HCT116 (cell line): ENCODE measurements around the gene TGM2. TPM values are rescaled to one million over a fixed set of nuclear protein-coding genes. Genes with fewer than 3 reads are reported as not detected.

Experiments
- ATAC-seq: fragments of 200-7000 bp; cut with Tn5 transposase; 2 replicates; pipeline ENCODE4 v1.9.1; 2020; ENCODE audit warnings: mild to moderate bottlenecking, moderate library complexity
- BruUV-seq: library from RNA; stranded (reverse); fragments of 400-500 nt; replicated peaks from 2 replicates; lab custom pipeline; 2021; lab: Mats Ljungman, UMichigan
- CTCF ChIA-PET: fragments of 300-600 bp; sonication (Branson Sonifier 250); formaldehyde crosslinking; loops from one replicate; lab custom pipeline; 2021; ENCODE audit warnings: antibody characterized with exemption; lab: Charles Lee
- POLR2A ChIA-PET: fragments of 300-600, 350-600 bp; sonication (Branson Sonifier 250); formaldehyde crosslinking; loops from one replicate; lab custom pipeline; 2021; ENCODE audit warnings: antibody characterized with exemption; lab: Charles Lee
- RAD21 ChIA-PET, 2 experiments: fragments of 300-600 bp; sonication (Branson Sonifier 250); formaldehyde crosslinking; loops; one replicate each; lab custom pipeline; 2023; ENCODE audit warnings: low total read pairs in 2 of 2; ENCODE audit not compliant: uncharacterized antibody in 2 of 2, unreplicated experiment in 2 of 2, low non-redundant PET in 1 of 2; lab: Charles Lee
- DNase-seq: peaks from one replicate; pipeline ENCODE4 v3.0.0-alpha.2; 2010; ENCODE audit warnings: low read depth, low spot score
- H2AFZ ChIP-seq: fragments of 200-600 bp; shearing (Covaris generic), sonication (generic); 2 replicates; pipeline ENCODE4 v1.6.1; 2017; ENCODE audit warnings: low read depth, mixed run types, mixed read lengths, antibody characterized with exemption, low read length; ENCODE audit not compliant: poor library complexity, severe bottlenecking
- H3K27ac ChIP-seq: 2 replicates; pipeline ENCODE4 v1.5.1; 2012; ENCODE audit warnings: low read depth, low read length
- H3K27me3 ChIP-seq: fragments of 200-600 bp; sonication (generic); 2 replicates; pipeline ENCODE4 v1.6.1; 2016; ENCODE audit warnings: mixed run types, low read length, mixed read lengths; ENCODE audit not compliant: insufficient read depth
- H3K36me3 ChIP-seq, 2 experiments: fragments of 200-500 bp in 1 of 2; fragments of 200-600 bp in 1 of 2; sonication (Bioruptor generic) in 1 of 2; sonication (generic) in 1 of 2; 2 replicates each; pipeline versions ENCODE4 v1.5.1 to v1.6.1; 2014 to 2016; ENCODE audit warnings: low read length in 2 of 2, inconsistent platforms in 1 of 2, mixed read lengths in 1 of 2, mixed run types in 1 of 2; ENCODE audit not compliant: insufficient read depth in 2 of 2, control insufficient read depth in 1 of 2
- H3K4me1 ChIP-seq, 2 experiments: fragments of 200-600 bp in 1 of 2; sonication (generic) in 1 of 2; 2 replicates each; pipeline versions ENCODE4 v1.5.1 to v1.6.1; 2012 to 2017; ENCODE audit warnings: low read length in 2 of 2, inconsistent platforms in 1 of 2, mild to moderate bottlenecking in 1 of 2, mixed read lengths in 1 of 2, mixed run types in 1 of 2, moderate library complexity in 1 of 2; ENCODE audit not compliant: insufficient read depth in 2 of 2, control insufficient read depth in 1 of 2
- H3K4me2 ChIP-seq: fragments of 200-600 bp; sonication (generic); 2 replicates; pipeline ENCODE4 v1.6.1; 2017; ENCODE audit warnings: mixed run types, low read length, mixed read lengths
- H3K4me3 ChIP-seq, 2 experiments: fragments of 200-600 bp in 1 of 2; sonication (generic) in 1 of 2; replicated peaks in 1 of 2; 2 replicates each; pipeline ENCODE4 v1.5.1; 2011 to 2016; ENCODE audit warnings: low read length in 2 of 2, control low read depth in 1 of 2, low read depth in 1 of 2, mild to moderate bottlenecking in 1 of 2, mixed read lengths in 1 of 2, mixed run types in 1 of 2
- H3K79me2 ChIP-seq: fragments of 200-600 bp; sonication (generic); 2 replicates; pipeline ENCODE4 v1.6.1; 2017; ENCODE audit warnings: mild to moderate bottlenecking, mixed run types, low read length, moderate library complexity, mixed read lengths; ENCODE audit not compliant: insufficient read depth
- H3K9ac ChIP-seq: fragments of 200-600 bp; sonication (generic); 2 replicates; pipeline ENCODE4 v1.6.1; 2016; ENCODE audit warnings: low read length, mixed read lengths
- H3K9me2 ChIP-seq: fragments of 200-600 bp; sonication (generic), shearing (Covaris generic); 2 replicates; pipeline ENCODE4 v1.6.1; 2017; ENCODE audit warnings: mixed run types, mild to moderate bottlenecking, moderate library complexity; ENCODE audit not compliant: insufficient read depth
- H3K9me3 ChIP-seq, 2 experiments: fragments of 200-500 bp in 1 of 2; fragments of 200-600 bp in 1 of 2; sonication (Bioruptor generic) in 1 of 2; sonication (generic) in 1 of 2; 2 replicates each; pipeline ENCODE4 v1.6.1; 2014 to 2017; ENCODE audit warnings: low read length in 2 of 2, mixed read lengths in 2 of 2, inconsistent platforms in 1 of 2, low read depth in 1 of 2, mild to moderate bottlenecking in 1 of 2, mixed run types in 1 of 2, moderate library complexity in 1 of 2; ENCODE audit not compliant: control insufficient read depth in 1 of 2, insufficient read depth in 1 of 2
- H4K20me1 ChIP-seq: fragments of 200-600 bp; sonication (generic), shearing (Covaris generic); 2 replicates; pipeline ENCODE4 v1.6.1; 2017; ENCODE audit warnings: mixed run types, mild to moderate bottlenecking, moderate library complexity; ENCODE audit not compliant: insufficient read depth
- EGR1 ChIP-seq: IDR thresholded peaks from 2 replicates; pipeline ENCODE4 v1.6.1; 2012; ENCODE audit warnings: low read depth
- ELF1 ChIP-seq: IDR thresholded peaks from 2 replicates; pipeline ENCODE4 v1.6.1; 2012; ENCODE audit warnings: low read depth, borderline replicate concordance
- FOSL1 ChIP-seq: IDR thresholded peaks from 2 replicates; pipeline ENCODE4 v1.6.1; 2012; ENCODE audit warnings: low read depth
- POLR2A ChIP-seq: IDR thresholded peaks from 2 replicates; pipeline ENCODE4 v1.7.0; 2011; ENCODE audit warnings: borderline replicate concordance; ENCODE audit not compliant: insufficient read depth, insufficient read length; ENCODE audit errors: extremely low read depth
- POLR2AphosphoS5 ChIP-seq: IDR thresholded peaks from 2 replicates; pipeline ENCODE4 v1.6.1; 2011; ENCODE audit warnings: mild to moderate bottlenecking, low read depth, low read length, moderate library complexity
- SIN3A ChIP-seq: IDR thresholded peaks from 2 replicates; pipeline ENCODE4 v1.6.1; 2012; ENCODE audit warnings: low read depth
- SRF ChIP-seq: IDR thresholded peaks from 2 replicates; pipeline ENCODE4 v1.6.1; 2012; ENCODE audit warnings: low read depth
- YY1 ChIP-seq: IDR thresholded peaks from 2 replicates; pipeline ENCODE4 v1.6.1; 2011; ENCODE audit warnings: low read length, low read depth, moderate library complexity, mild to moderate bottlenecking; ENCODE audit not compliant: insufficient replicate concordance; ENCODE audit errors: extremely low read depth
- intact Hi-C: fragments of 100-400 bp; cut with micrococcal nuclease; formaldehyde crosslinking; loops from 2 replicates; pipeline ENCODE4 v1.10.0; 2022
- total RNA-seq: library from RNA; stranded (reverse); gene quantifications from one replicate; pipeline ENCODE4 v1.2.1, GENCODE V29; 2021; ENCODE audit not compliant: unreplicated experiment
- TF ChIP-seq, protein P1 (sequence below): IDR thresholded peaks from 2 replicates; pipeline ENCODE4 v1.6.1; 2012; ENCODE audit warnings: low read depth
- TF ChIP-seq, protein P2 (sequence below), 3 experiments: fragments of 200-600 bp in 1 of 3; sonication (generic) in 1 of 3; IDR thresholded peaks in 2 of 3; conservative IDR thresholded peaks in 1 of 3; 2 replicates each; pipeline ENCODE4 v1.5.1; 2012 to 2017; ENCODE audit warnings: low read depth in 2 of 3, low read length in 2 of 3, antibody characterized with exemption in 1 of 3, borderline replicate concordance in 1 of 3, control low read depth in 1 of 3, mild to moderate bottlenecking in 1 of 3, mixed read lengths in 1 of 3, mixed run types in 1 of 3, moderate library complexity in 1 of 3; ENCODE audit not compliant: insufficient read depth in 1 of 3

Gene TGM2
- total RNA-seq, 1 experiment from 2014 or later = 6.1 TPM

- TF ChIP-seq SRF = no peak
Observed at GRCh38 chr20:38082894-38083293, 82.2 kb downstream of the TGM2 start (continued).

- BruUV-seq = no TSS peak
- H3K4me3 ChIP-seq = no peak overlapping the region
- POLR2A ChIA-PET = no interaction called here
- no peak overlapping the region for H3K27ac ChIP-seq
- peaks cover 3 to 6% of the 10 kb centered on the region in 2 experiments; a peak in 2 of 4 replicates for H3K36me3 ChIP-seq
- no peak overlapping the region for H3K9ac ChIP-seq
- H4K20me1 ChIP-seq = no peaks in the 10 kb centered on the region
- H2AFZ ChIP-seq = no peak overlapping the region
- RAD21 ChIA-PET = no interaction called here
- ATAC-seq (no peak), DNase-seq (no peak)
- no peaks in the 10 kb centered on the region for H3K9me2 ChIP-seq
- H3K27me3 ChIP-seq = no peaks in the 10 kb centered on the region
- TF ChIP-seq YY1 (no peak), FOSL1 (no peak), POLR2A (no peak), POLR2AphosphoS5 (no peak), ELF1 (no peak), EGR1 (no peak), SIN3A (no peak)
- TF ChIP-seq, protein P1, sequence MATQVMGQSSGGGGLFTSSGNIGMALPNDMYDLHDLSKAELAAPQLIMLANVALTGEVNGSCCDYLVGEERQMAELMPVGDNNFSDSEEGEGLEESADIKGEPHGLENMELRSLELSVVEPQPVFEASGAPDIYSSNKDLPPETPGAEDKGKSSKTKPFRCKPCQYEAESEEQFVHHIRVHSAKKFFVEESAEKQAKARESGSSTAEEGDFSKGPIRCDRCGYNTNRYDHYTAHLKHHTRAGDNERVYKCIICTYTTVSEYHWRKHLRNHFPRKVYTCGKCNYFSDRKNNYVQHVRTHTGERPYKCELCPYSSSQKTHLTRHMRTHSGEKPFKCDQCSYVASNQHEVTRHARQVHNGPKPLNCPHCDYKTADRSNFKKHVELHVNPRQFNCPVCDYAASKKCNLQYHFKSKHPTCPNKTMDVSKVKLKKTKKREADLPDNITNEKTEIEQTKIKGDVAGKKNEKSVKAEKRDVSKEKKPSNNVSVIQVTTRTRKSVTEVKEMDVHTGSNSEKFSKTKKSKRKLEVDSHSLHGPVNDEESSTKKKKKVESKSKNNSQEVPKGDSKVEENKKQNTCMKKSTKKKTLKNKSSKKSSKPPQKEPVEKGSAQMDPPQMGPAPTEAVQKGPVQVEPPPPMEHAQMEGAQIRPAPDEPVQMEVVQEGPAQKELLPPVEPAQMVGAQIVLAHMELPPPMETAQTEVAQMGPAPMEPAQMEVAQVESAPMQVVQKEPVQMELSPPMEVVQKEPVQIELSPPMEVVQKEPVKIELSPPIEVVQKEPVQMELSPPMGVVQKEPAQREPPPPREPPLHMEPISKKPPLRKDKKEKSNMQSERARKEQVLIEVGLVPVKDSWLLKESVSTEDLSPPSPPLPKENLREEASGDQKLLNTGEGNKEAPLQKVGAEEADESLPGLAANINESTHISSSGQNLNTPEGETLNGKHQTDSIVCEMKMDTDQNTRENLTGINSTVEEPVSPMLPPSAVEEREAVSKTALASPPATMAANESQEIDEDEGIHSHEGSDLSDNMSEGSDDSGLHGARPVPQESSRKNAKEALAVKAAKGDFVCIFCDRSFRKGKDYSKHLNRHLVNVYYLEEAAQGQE = no peak
- TF ChIP-seq, protein P2, sequence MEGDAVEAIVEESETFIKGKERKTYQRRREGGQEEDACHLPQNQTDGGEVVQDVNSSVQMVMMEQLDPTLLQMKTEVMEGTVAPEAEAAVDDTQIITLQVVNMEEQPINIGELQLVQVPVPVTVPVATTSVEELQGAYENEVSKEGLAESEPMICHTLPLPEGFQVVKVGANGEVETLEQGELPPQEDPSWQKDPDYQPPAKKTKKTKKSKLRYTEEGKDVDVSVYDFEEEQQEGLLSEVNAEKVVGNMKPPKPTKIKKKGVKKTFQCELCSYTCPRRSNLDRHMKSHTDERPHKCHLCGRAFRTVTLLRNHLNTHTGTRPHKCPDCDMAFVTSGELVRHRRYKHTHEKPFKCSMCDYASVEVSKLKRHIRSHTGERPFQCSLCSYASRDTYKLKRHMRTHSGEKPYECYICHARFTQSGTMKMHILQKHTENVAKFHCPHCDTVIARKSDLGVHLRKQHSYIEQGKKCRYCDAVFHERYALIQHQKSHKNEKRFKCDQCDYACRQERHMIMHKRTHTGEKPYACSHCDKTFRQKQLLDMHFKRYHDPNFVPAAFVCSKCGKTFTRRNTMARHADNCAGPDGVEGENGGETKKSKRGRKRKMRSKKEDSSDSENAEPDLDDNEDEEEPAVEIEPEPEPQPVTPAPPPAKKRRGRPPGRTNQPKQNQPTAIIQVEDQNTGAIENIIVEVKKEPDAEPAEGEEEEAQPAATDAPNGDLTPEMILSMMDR (IDR thresholded peaks at IDR 0.05 in 2 of 3, conservative IDR thresholded peaks at IDR 0.05 in 1 of 3; ENCODE audit: borderline replicate concordance in 1 of 3, insufficient read depth in 1 of 3, low read depth in 2 of 3, low read length in 2 of 3) = no peak
- TF ChIP-seq, all 23 proteins: peak for 0
- peaks cover 38% of the 10 kb centered on the region for H3K79me2 ChIP-seq
- H3K9me3 ChIP-seq = no peaks in the 10 kb centered on the region
- CTCF ChIA-PET = interaction anchor here (0.6 to 2.3 kb wide), 2 partner anchors 8 to 76 kb away, joined by 4 to 13 read pairs; no protein-coding TSS in a partner anchor
- intact Hi-C loops = no loop called here
- no peak overlapping the region for H3K4me2 ChIP-seq
- H3K4me1 ChIP-seq = no peaks in the 10 kb centered on the region
Observed at GRCh38 chr20:38081575-38081974, 83.5 kb downstream of the TGM2 start.
